Measurements from ENCODE around the gene ARMH4.

The ARMH4 gene

GRCh38 chr14:57962325-57963035 is 189.5 kb downstream of the ARMH4 start:
- DNase-seq (ENCODE audit: low read depth) = no peak

- DNase-seq (ENCODE audit: low read depth) = no peak
Measured at GRCh38 chr14:57961786-57962060, 190.3 kb downstream of the ARMH4 start.

- no peak for DNase-seq (ENCODE audit: low read depth)
Measured at GRCh38 chr14:57960946-57961785, 190.8 kb downstream of the ARMH4 start.

GRCh38 chr14:57957441-57957840 is 194.6 kb downstream of the ARMH4 start:
- no peak for DNase-seq (ENCODE audit: low read depth)

All from activated gamma-delta T cell treated with anti-CD3 and anti-CD28 coated beads, Interleukin-2, amount 50 U/mL, for 16 hours (primary cell).